IMR-90 (cell line): Measurements from ENCODE around the gene PDS5A.

Experiments used
- BHLHE40 ChIP-seq: fragments of 150-350 bp; IDR thresholded peaks from 2 replicates; pipeline ENCODE4 v1.6.1; 2016; ENCODE audit warnings: mild to moderate bottlenecking, low read depth, low read length
- FOS ChIP-seq: fragments of 150-350 bp; IDR thresholded peaks from 2 replicates; pipeline ENCODE4 v1.6.1; 2016; ENCODE audit warnings: low read depth, low read length
- MAFK ChIP-seq: IDR thresholded peaks from 2 replicates; pipeline ENCODE4 v1.6.1; 2012; ENCODE audit warnings: low read depth, low read length, improper control_type of control experiment
- MXI1 ChIP-seq: IDR thresholded peaks from 2 replicates; pipeline ENCODE4 v1.6.1; 2012; ENCODE audit warnings: low read depth, mild to moderate bottlenecking, low read length, moderate library complexity, borderline replicate concordance
- POLR2A ChIP-seq: IDR thresholded peaks from 2 replicates; pipeline ENCODE4 v1.6.1; 2012; ENCODE audit warnings: mild to moderate bottlenecking, low read depth, low read length
- RCOR1 ChIP-seq: IDR thresholded peaks from 2 replicates; pipeline ENCODE4 v1.6.1; 2012; ENCODE audit warnings: mild to moderate bottlenecking, low read length, improper control_type of control experiment; ENCODE audit not compliant: insufficient replicate concordance
- TF ChIP-seq, protein P1 (sequence below): conservative IDR thresholded peaks from 2 replicates; pipeline ENCODE4 v1.5.1; 2012; ENCODE audit warnings: mild to moderate bottlenecking, low read depth, low read length, improper control_type of control experiment

DNA sequence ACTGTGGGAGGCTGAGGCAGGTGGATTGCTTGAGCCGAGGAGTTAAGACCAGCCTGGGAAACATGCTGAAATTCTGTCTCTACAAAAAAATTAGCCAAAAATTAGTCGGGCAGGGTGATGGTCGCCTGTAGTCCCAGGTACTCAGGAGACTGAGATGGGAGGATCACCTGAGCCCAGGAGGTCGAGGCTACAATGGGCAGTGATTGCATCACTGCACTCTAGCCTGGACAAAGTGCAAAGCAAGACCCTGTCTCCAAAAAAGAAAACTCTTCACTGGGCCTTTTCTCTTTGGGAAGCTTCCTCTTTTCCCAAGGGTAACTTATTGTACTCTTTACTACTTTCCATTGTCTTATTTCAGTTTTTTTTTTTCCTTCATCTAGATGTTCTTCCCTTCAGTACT is 190.9 kb downstream of the PDS5A start:
- TF ChIP-seq, protein P1, sequence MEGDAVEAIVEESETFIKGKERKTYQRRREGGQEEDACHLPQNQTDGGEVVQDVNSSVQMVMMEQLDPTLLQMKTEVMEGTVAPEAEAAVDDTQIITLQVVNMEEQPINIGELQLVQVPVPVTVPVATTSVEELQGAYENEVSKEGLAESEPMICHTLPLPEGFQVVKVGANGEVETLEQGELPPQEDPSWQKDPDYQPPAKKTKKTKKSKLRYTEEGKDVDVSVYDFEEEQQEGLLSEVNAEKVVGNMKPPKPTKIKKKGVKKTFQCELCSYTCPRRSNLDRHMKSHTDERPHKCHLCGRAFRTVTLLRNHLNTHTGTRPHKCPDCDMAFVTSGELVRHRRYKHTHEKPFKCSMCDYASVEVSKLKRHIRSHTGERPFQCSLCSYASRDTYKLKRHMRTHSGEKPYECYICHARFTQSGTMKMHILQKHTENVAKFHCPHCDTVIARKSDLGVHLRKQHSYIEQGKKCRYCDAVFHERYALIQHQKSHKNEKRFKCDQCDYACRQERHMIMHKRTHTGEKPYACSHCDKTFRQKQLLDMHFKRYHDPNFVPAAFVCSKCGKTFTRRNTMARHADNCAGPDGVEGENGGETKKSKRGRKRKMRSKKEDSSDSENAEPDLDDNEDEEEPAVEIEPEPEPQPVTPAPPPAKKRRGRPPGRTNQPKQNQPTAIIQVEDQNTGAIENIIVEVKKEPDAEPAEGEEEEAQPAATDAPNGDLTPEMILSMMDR: no peak
- TF ChIP-seq FOS (no peak), MXI1 (no peak), POLR2A (no peak), MAFK (no peak), RCOR1 (no peak), BHLHE40 (no peak)
